Lung (tissue), 12 donors: ENCODE results near the gene C2orf81. TPM values are rescaled to one million over a fixed set of nuclear protein-coding genes. Genes with fewer than 3 reads are reported as not detected.

ENCODE experiments used
- ATAC-seq: fragments of 200-7000 bp; cut with Tn5 transposase; one replicate; pipeline ENCODE4 v1.9.1; 2020; ENCODE audit warnings: moderate number of reproducible peaks; ENCODE audit not compliant: insufficient read depth, low FRiP score
- DNase-seq, 3 donors: peaks; one replicate each; pipeline ENCODE4 v3.0.0-alpha.2; 2013 to 2017
- H3K27ac ChIP-seq, 2 donors: one replicate each; pipeline ENCODE4 v1.5.1; 2013; ENCODE audit warnings: mild to moderate bottlenecking in 2 of 2, moderate library complexity in 2 of 2, control low read depth in 1 of 2, inconsistent platforms in 1 of 2, low read depth in 1 of 2, low read length in 1 of 2
- H3K27me3 ChIP-seq, 3 donors: one replicate each; pipeline ENCODE4 v1.5.1; 2013; ENCODE audit warnings: low read length in 2 of 3; ENCODE audit not compliant: control insufficient read depth in 3 of 3, insufficient read depth in 3 of 3
- H3K36me3 ChIP-seq, 4 donors: one replicate each; pipeline ENCODE4 v1.5.1; 2013; ENCODE audit warnings: low read length in 4 of 4, mild to moderate bottlenecking in 1 of 4, moderate library complexity in 1 of 4; ENCODE audit not compliant: control insufficient read depth in 4 of 4, insufficient read depth in 4 of 4
- H3K4me1 ChIP-seq, 5 donors: one replicate each; pipeline ENCODE4 v1.5.1; 2013; ENCODE audit warnings: low read length in 5 of 5, mild to moderate bottlenecking in 2 of 5, moderate library complexity in 1 of 5; ENCODE audit not compliant: control insufficient read depth in 5 of 5, insufficient read depth in 5 of 5
- H3K4me3 ChIP-seq: one replicate; pipeline ENCODE4 v1.5.1; 2013; ENCODE audit warnings: mild to moderate bottlenecking, control low read depth, moderate library complexity
- H3K9ac ChIP-seq, 2 donors: one replicate each; pipeline ENCODE4 v1.5.1; 2013; ENCODE audit warnings: low read length in 2 of 2, control low read depth in 1 of 2; ENCODE audit not compliant: insufficient read depth in 1 of 2
- H3K9me3 ChIP-seq, 4 donors: one replicate each; pipeline ENCODE4 v1.5.1; 2013; ENCODE audit warnings: low read length in 3 of 4, mild to moderate bottlenecking in 1 of 4, moderate library complexity in 1 of 4; ENCODE audit not compliant: control insufficient read depth in 4 of 4, insufficient read depth in 3 of 4
- WGBS, 2 donors: extraction: QIAGEN DNeasy Blood & Tissue Kit; methylation state at CpG; one replicate each; pipeline ENCODE4 v1.1.7; 2013; 5-methylcytosine and 5-hydroxymethylcytosine counted together
- polyA plus RNA-seq, 2 donors: library from polyadenylated mRNA; stranded (reverse); fragments of 200-250 nt; gene quantifications; one replicate each; pipeline ENCODE4 v1.2.1, GENCODE V29; 2013
- total RNA-seq, 2 donors: library from RNA; depleted of rRNA in 1 of 2; stranded (reverse); fragments of >200 nt in 1 of 2; gene quantifications; one replicate each; pipeline ENCODE4 v1.2.1, GENCODE V29; 2014 to 2021
- TF ChIP-seq, protein P1 (sequence below): IDR thresholded peaks from 2 replicates; pipeline ENCODE4 v1.5.1; 2012; ENCODE audit warnings: mild to moderate bottlenecking; ENCODE audit errors: control extremely low read depth, extremely low read depth
- donor health status: control.
- donor health status: control.
- donor health status: Bipolar disorder and iron deficiency.
- donor health status: healthy.
- donor health status: DM: yes; HTN: yes; CAD: no.

C2orf81 gene
- total and polyA plus RNA-seq, 4 donors: 3.4 to 16.9 (median 7.3) TPM

DNA sequence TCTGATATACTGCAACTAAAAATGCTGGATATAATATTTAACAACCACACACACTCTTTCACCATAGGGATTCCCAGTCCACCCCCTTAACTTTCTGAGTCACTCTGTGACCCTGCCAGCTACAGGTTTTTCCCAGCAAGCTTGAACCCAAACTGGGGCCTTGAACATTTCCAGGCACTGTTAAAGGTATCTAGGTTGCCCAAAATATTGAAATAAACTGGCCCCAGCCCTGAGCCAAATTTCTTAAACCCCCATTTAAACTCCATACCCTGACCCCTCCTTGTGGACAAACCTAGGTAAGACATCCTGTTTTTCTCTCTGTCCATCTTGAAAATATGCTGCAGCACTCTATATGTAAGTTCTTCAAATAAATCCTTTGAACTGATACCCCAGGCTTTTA, 21.6 kb downstream of the C2orf81 start:
- Histone ChIP-seq H3K27ac (no peak overlapping the region), H3K36me3 (no peaks in the 10 kb centered on the region), H3K9me3 (no peaks in the 10 kb centered on the region), H3K9ac (no peak overlapping the region), H3K4me1 (no peaks in the 10 kb centered on the region), H3K4me3 (no peak overlapping the region), H3K27me3 (no peaks in the 10 kb centered on the region)
- TF ChIP-seq, protein P1, sequence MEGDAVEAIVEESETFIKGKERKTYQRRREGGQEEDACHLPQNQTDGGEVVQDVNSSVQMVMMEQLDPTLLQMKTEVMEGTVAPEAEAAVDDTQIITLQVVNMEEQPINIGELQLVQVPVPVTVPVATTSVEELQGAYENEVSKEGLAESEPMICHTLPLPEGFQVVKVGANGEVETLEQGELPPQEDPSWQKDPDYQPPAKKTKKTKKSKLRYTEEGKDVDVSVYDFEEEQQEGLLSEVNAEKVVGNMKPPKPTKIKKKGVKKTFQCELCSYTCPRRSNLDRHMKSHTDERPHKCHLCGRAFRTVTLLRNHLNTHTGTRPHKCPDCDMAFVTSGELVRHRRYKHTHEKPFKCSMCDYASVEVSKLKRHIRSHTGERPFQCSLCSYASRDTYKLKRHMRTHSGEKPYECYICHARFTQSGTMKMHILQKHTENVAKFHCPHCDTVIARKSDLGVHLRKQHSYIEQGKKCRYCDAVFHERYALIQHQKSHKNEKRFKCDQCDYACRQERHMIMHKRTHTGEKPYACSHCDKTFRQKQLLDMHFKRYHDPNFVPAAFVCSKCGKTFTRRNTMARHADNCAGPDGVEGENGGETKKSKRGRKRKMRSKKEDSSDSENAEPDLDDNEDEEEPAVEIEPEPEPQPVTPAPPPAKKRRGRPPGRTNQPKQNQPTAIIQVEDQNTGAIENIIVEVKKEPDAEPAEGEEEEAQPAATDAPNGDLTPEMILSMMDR: no peak
- ATAC-seq (no peak), DNase-seq (peak in 1 of 3 donors; percentile 6)

DNA sequence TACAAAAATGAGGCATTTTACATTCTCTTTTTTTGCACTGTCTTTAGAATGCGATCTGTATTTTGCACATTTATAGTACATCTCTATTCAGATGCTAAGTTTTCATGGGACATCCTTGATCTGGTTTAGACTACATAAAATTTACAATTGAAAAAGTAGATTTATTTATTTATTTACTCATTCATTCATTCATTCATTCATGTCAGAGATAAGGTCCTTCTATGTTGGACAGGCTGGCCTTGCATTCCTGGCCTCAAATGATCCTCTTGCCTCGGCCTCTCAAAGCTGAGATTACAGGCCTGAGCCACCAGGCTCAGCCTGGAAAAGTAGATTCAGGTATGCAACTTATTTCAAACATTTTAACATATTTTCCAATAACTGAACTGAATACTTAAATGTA, 25.3 kb downstream of the C2orf81 start:
- H3K4me3 ChIP-seq: no peak overlapping the region
- H3K4me1 ChIP-seq: peaks cover 0 to 4% (median 0%) of the 10 kb centered on the region in 5 donors
- no peak for DNase-seq
- no peaks in the 10 kb centered on the region for H3K36me3 ChIP-seq
- ATAC-seq: no peak
- no peak overlapping the region for H3K9ac ChIP-seq
- no peaks in the 10 kb centered on the region for H3K27me3 ChIP-seq
- H3K9me3 ChIP-seq: no peaks in the 10 kb centered on the region
- TF ChIP-seq, protein P1: no peak
- no peak overlapping the region for H3K27ac ChIP-seq
- 93 to 97% methylated on average over 2 of the region's 2 CpGs for WGBS, 2 donors

DNA sequence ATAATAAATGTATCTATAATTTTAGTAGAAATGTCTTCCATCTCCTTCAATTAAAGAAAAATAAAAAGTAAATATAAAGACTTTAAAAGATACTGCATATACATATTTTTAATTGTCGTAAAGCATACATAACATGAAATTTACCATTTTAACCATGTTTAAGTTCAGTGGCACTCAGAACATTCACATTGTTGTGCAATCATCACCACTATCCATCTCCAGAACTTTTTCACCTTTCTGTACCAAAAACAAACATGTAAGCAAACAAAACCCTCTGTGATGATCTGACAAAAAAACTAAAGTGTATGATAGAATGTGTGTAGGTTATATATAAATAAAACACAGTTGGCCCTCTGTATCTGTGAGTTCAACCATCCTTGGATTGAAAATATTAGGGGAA, 27.9 kb downstream of the C2orf81 start:
- ATAC-seq: no peak
- WGBS, 2 donors: 93 to 98% methylated on average over 1 of the region's 1 CpG
- TF ChIP-seq, protein P1: no peak

DNA sequence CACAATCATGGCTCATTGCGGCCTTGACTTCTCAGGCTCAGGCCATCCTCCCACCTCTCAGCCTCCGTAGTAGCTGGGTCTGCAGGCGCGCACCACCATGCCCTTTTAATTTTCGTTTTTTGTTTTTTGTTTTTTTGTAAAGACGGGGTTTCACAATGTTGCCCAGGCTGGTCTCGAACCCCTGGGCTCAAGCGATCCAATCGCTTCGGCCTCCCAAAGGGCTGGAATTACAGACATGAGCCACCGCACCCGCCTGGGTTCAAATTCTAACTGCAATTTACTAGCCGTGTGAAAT, 29.0 kb downstream of the C2orf81 start:
- Histone ChIP-seq H3K9me3 (no peaks in the 10 kb centered on the region), H3K4me1 (peaks cover 5 to 30% (median 14%) of the 10 kb centered on the region in 5 donors), H3K27me3 (no peaks in the 10 kb centered on the region), H3K4me3 (no peak overlapping the region), H3K9ac (no peak overlapping the region), H3K27ac (no peak overlapping the region), H3K36me3 (peaks cover 0 to 2% (median 0%) of the 10 kb centered on the region in 4 donors)
- TF ChIP-seq, protein P1: no peak
- WGBS, 2 donors: 78 to 81% methylated on average over 13 of the region's 13 CpGs
- DNase-seq (no peak), ATAC-seq (no peak)

More for the DNA sequence above, 27.9 kb downstream of the C2orf81 start:
- Histone ChIP-seq H3K9ac (no peak overlapping the region), H3K36me3 (peaks cover 0 to 2% (median 0%) of the 10 kb centered on the region in 4 donors), H3K27ac (no peak overlapping the region), H3K9me3 (no peaks in the 10 kb centered on the region), H3K4me3 (no peak overlapping the region), H3K4me1 (peaks cover 4 to 20% (median 14%) of the 10 kb centered on the region in 5 donors), H3K27me3 (no peaks in the 10 kb centered on the region)
- DNase-seq: no peak
